ENCODE results near the gene SLC27A1.
A peak's percentile ranks its signal among the peaks of the same experiment; 100 is the strongest.
"Not testable (repeated sequence)": the region's sequence is repeated elsewhere in the genome, so short reads cannot be mapped to it uniquely, and the experiment has no call there.

Gene SLC27A1

DNA sequence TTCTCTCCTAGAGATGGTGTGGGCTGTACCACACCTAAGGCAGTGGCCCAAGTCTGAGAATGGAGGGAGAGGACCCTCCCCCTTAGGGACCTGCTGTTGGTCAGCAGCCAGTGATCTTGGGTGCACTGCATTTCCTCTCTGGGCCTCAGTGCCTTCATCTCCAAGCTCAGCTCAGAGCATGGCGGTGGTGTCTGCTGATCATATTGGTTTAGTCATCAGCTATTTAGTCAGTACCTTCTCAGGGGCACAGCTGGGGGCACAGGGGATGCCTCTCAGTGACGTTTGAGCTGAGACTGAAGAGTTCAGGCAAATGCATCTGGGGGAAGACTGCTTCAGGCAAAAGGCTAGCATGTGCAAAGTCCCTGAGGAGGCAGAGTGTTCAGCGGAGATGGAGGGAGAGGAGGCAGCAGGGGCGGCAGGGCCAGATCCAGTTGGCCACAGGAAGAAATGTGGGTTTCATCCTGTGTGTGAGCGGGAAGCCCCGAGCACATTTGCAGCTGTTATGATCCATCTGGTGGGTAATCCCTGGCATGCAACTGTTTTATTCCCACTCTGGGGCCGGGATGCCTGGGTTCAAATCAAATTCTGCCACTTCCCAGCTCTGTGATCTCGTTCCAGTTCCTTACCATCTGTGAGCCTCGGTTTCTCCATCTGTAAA, 25.4 kb downstream of the SLC27A1 start:
- Mint-ChIP-seq H3K36me3 (ENCODE audit: low read depth) (peaks cover 12% of the 10 kb centered on the region), H3K4me1 (peaks cover 30% of the 10 kb centered on the region), H3K4me3 (no peak overlapping the region), H3K27me3 (ENCODE audit: low read depth) (no peaks in the 10 kb centered on the region), H3K27ac (peak overlapping the region in 1 of 3 experiments; percentile 49), H3K9me3 (no peaks in the 10 kb centered on the region)
- TF ChIP-seq, protein P1, sequence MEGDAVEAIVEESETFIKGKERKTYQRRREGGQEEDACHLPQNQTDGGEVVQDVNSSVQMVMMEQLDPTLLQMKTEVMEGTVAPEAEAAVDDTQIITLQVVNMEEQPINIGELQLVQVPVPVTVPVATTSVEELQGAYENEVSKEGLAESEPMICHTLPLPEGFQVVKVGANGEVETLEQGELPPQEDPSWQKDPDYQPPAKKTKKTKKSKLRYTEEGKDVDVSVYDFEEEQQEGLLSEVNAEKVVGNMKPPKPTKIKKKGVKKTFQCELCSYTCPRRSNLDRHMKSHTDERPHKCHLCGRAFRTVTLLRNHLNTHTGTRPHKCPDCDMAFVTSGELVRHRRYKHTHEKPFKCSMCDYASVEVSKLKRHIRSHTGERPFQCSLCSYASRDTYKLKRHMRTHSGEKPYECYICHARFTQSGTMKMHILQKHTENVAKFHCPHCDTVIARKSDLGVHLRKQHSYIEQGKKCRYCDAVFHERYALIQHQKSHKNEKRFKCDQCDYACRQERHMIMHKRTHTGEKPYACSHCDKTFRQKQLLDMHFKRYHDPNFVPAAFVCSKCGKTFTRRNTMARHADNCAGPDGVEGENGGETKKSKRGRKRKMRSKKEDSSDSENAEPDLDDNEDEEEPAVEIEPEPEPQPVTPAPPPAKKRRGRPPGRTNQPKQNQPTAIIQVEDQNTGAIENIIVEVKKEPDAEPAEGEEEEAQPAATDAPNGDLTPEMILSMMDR (IDR thresholded peaks at IDR 0.05; ENCODE audit: unreplicated experiment in 3 of 3) = no peak

- Mint-ChIP-seq H3K4me3 (no peak overlapping the region), H3K27ac (peak overlapping the region in 1 of 3 experiments; percentile 49), H3K4me1 (peaks cover 30% of the 10 kb centered on the region), H3K9me3 (no peaks in the 10 kb centered on the region), H3K36me3 (ENCODE audit: low read depth) (peaks cover 15% of the 10 kb centered on the region), H3K27me3 (ENCODE audit: low read depth) (no peaks in the 10 kb centered on the region)
- TF ChIP-seq, protein P1 (IDR thresholded peaks at IDR 0.05; ENCODE audit: unreplicated experiment in 3 of 3) = peak; percentile 68 to 70 (median 70)
These were observed 26.1 kb downstream of the SLC27A1 start for GRCh38 chr19:17496337-17496997.

GRCh38 chr19:17497149-17497798, 26.9 kb downstream of the SLC27A1 start:
- Mint-ChIP-seq H3K9me3 (no peaks in the 10 kb centered on the region), H3K4me1 (peaks cover 25% of the 10 kb centered on the region), H3K36me3 (ENCODE audit: low read depth) (peaks cover 15% of the 10 kb centered on the region), H3K4me3 (no peak overlapping the region), H3K27ac (peak overlapping the region in 1 of 3 experiments; percentile 61), H3K27me3 (ENCODE audit: low read depth) (no peaks in the 10 kb centered on the region)
- TF ChIP-seq, protein P1 (IDR thresholded peaks at IDR 0.05; ENCODE audit: unreplicated experiment in 3 of 3) = no peak

- not testable (repeated sequence) for H3K27me3 Mint-ChIP-seq (ENCODE audit: low read depth); H3K9me3 Mint-ChIP-seq; H3K4me3 Mint-ChIP-seq
- peak overlapping the region; percentile 61 to 78 (median 68) for H3K27ac Mint-ChIP-seq
- H3K4me1 Mint-ChIP-seq = peaks cover 30% of the 10 kb centered on the region
- H3K36me3 Mint-ChIP-seq (ENCODE audit: low read depth) = peaks cover 21% of the 10 kb centered on the region
- TF ChIP-seq, protein P1 (IDR thresholded peaks at IDR 0.05; ENCODE audit: unreplicated experiment in 3 of 3) = peak; percentile 24 to 28 (median 25)
These were observed 28.7 kb downstream of the SLC27A1 start for GRCh38 chr19:17499025-17499424.

DNA sequence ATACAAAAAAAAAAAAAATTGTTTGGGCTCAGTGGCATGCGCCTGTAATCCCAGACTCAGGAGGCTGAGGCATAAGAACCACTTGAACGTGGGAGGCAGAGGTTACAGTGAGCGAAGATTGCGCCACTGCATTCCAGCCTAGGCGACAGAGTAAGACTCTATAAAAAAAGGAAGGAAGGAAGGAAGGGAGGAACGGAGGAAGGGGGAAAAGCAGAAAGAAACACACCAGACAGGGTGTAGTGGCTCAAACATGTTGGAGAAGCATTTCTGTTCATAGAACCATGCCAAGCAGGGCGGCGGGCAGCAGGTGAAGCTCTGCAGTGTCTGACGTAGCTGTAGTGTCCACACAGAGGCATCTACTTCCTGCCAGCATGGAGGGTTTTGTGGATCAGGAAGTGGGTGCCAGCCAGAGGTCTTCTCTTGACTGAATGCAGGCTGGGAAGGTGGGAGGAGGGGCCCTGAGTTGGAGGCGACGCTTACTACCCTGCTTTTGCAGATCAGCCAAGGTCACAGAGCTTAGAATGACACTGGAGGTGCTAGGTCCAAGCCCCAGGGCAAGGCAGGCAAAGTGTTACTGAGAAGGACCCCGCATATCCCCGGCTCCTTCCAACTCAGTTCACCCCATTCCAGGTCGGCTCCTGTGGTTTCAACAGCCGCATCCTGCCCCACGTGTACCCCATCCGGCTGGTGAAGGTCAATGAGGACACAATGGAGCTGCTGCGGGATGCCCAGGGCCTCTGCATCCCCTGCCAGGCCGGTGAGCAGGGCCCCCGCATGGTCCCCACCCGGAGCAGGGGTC, 29.5 kb downstream of the SLC27A1 start:
- Mint-ChIP-seq H3K27ac (peak overlapping the region; percentile 61 to 94 (median 70)), H3K9me3 (no peaks in the 10 kb centered on the region), H3K27me3 (ENCODE audit: low read depth) (no peaks in the 10 kb centered on the region), H3K4me1 (peaks cover 30% of the 10 kb centered on the region), H3K36me3 (ENCODE audit: low read depth) (peaks cover 21% of the 10 kb centered on the region), H3K4me3 (no peak overlapping the region)
- TF ChIP-seq, protein P1 (IDR thresholded peaks at IDR 0.05; ENCODE audit: unreplicated experiment in 3 of 3) = no peak
